ENCODE data around the gene C11orf24. TPM values are rescaled to one million over a fixed set of nuclear protein-coding genes. Genes with fewer than 3 reads are reported as not detected.

The C11orf24 gene
- total and polyA plus RNA-seq, 9 of the 15 experiments (the other 6 are each of a cell fraction or from before 2014, with no cell fraction given) = 2.0 to 65.2 (median 32.5) TPM

DNA sequence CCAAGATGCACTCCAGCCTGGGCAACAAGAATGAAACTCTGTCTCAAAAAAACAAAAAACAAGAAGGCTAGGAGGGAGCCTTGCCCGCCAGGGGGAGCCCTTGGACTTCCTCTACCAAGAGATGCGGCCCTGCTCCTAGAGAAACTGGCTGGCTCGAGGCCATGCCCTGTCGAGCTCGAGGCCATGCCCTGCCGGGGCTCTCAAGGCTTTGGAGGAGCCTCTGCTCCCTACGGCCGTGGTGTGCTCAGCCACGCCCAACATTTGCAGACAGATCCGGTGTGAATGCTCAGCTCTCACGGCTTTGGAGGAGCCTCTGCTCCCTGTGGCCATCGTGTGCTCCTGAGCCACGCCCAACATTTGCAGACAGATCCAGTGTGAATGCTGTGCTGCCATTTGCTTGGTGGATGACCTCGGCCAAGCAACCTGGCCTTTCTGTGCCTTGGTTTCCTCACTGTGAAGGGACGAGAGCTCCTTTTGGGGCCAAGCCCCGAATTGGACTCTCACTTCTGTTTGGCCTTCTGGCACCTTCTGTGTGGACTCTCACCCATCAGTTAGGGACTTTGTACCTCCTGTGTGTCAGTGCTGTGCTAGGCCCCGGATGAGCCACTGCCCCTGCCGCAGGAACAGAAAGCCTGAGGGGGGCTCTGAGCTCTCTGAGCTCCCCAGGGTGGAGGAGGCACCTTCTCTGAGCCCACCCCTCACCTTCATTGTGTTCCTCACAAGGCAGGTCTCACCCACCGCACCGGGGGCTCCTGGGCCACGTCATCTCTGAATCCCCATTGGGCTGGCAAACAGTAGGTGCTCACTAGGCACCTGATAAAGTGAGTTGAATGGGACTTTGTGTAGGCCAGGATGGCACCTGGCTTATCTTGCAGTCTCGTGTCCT lies 14.1 kb downstream of the C11orf24 start (continued):
- TF ChIP-seq, protein P1, sequence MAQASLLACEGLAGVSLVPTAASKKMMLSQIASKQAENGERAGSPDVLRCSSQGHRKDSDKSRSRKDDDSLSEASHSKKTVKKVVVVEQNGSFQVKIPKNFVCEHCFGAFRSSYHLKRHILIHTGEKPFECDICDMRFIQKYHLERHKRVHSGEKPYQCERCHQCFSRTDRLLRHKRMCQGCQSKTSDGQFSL (CRISPR knock-in tag; IDR thresholded peaks at IDR 0.05) = no peak
- TF ChIP-seq, protein P1 (tag; IDR thresholded peaks at IDR 0.05) = no peak
- TF ChIP-seq, protein P2, sequence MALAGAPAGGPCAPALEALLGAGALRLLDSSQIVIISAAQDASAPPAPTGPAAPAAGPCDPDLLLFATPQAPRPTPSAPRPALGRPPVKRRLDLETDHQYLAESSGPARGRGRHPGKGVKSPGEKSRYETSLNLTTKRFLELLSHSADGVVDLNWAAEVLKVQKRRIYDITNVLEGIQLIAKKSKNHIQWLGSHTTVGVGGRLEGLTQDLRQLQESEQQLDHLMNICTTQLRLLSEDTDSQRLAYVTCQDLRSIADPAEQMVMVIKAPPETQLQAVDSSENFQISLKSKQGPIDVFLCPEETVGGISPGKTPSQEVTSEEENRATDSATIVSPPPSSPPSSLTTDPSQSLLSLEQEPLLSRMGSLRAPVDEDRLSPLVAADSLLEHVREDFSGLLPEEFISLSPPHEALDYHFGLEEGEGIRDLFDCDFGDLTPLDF (CRISPR knock-in tag; IDR thresholded peaks at IDR 0.05) = no peak
- TF ChIP-seq, protein P3, sequence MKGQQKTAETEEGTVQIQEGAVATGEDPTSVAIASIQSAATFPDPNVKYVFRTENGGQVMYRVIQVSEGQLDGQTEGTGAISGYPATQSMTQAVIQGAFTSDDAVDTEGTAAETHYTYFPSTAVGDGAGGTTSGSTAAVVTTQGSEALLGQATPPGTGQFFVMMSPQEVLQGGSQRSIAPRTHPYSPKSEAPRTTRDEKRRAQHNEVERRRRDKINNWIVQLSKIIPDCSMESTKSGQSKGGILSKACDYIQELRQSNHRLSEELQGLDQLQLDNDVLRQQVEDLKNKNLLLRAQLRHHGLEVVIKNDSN (CRISPR knock-in tag; IDR thresholded peaks at IDR 0.05) = no peak
- TF ChIP-seq STAT5B (CRISPR knock-in tag; IDR thresholded peaks at IDR 0.05) = no peak
- TF ChIP-seq PTRF (tag; IDR thresholded peaks at IDR 0.05) = no peak
- TF ChIP-seq SIN3A (IDR thresholded peaks at IDR 0.05; ENCODE audit: borderline replicate concordance in 2 of 2, control insufficient read depth in 1 of 2, low read depth in 2 of 2, low read length in 2 of 2) = no peak
- no peak for TF ChIP-seq NR3C1 (CRISPR knock-in tag; IDR thresholded peaks at IDR 0.05)
- no peak for TF ChIP-seq CREM (IDR thresholded peaks at IDR 0.05; ENCODE audit: low read depth)
- TF ChIP-seq, protein P4, sequence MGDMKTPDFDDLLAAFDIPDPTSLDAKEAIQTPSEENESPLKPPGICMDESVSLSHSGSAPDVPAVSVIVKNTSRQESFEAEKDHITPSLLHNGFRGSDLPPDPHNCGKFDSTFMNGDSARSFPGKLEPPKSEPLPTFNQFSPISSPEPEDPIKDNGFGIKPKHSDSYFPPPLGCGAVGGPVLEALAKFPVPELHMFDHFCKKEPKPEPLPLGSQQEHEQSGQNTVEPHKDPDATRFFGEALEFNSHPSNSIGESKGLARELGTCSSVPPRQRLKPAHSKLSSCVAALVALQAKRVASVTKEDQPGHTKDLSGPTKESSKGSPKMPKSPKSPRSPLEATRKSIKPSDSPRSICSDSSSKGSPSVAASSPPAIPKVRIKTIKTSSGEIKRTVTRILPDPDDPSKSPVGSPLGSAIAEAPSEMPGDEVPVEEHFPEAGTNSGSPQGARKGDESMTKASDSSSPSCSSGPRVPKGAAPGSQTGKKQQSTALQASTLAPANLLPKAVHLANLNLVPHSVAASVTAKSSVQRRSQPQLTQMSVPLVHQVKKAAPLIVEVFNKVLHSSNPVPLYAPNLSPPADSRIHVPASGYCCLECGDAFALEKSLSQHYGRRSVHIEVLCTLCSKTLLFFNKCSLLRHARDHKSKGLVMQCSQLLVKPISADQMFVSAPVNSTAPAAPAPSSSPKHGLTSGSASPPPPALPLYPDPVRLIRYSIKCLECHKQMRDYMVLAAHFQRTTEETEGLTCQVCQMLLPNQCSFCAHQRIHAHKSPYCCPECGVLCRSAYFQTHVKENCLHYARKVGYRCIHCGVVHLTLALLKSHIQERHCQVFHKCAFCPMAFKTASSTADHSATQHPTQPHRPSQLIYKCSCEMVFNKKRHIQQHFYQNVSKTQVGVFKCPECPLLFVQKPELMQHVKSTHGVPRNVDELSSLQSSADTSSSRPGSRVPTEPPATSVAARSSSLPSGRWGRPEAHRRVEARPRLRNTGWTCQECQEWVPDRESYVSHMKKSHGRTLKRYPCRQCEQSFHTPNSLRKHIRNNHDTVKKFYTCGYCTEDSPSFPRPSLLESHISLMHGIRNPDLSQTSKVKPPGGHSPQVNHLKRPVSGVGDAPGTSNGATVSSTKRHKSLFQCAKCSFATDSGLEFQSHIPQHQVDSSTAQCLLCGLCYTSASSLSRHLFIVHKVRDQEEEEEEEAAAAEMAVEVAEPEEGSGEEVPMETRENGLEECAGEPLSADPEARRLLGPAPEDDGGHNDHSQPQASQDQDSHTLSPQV (IDR thresholded peaks at IDR 0.05) = peak; percentile 96
- no peak for TF ChIP-seq KAT8 (IDR thresholded peaks at IDR 0.05; ENCODE audit: low read depth)
- no peak for TF ChIP-seq PHB (CRISPR knock-in tag; IDR thresholded peaks at IDR 0.05)
- TF ChIP-seq CHCHD3 (CRISPR knock-in tag; IDR thresholded peaks at IDR 0.05) = no peak
- TF ChIP-seq TRIM28 (IDR thresholded peaks at IDR 0.05) = no peak
- TF ChIP-seq POLR2H (tag; IDR thresholded peaks at IDR 0.05; ENCODE audit: low read depth) = no peak
- TF ChIP-seq HNRNPL (IDR thresholded peaks at IDR 0.05; ENCODE audit: low read depth, low read length) = no peak
- TF ChIP-seq, protein P5, sequence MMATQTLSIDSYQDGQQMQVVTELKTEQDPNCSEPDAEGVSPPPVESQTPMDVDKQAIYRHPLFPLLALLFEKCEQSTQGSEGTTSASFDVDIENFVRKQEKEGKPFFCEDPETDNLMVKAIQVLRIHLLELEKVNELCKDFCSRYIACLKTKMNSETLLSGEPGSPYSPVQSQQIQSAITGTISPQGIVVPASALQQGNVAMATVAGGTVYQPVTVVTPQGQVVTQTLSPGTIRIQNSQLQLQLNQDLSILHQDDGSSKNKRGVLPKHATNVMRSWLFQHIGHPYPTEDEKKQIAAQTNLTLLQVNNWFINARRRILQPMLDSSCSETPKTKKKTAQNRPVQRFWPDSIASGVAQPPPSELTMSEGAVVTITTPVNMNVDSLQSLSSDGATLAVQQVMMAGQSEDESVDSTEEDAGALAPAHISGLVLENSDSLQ (IDR thresholded peaks at IDR 0.05) = 0 out of 2 replicates have a peak, but pooled peaks have one; percentile 10
- no peak for TF ChIP-seq TAL1 (IDR thresholded peaks at IDR 0.05)
- TF ChIP-seq, protein P6, sequence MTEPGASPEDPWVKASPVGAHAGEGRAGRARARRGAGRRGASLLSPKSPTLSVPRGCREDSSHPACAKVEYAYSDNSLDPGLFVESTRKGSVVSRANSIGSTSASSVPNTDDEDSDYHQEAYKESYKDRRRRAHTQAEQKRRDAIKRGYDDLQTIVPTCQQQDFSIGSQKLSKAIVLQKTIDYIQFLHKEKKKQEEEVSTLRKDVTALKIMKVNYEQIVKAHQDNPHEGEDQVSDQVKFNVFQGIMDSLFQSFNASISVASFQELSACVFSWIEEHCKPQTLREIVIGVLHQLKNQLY (CRISPR knock-in tag; conservative IDR thresholded peaks at IDR 0.05) = no peak
